ENCODE data around the gene ABAT.

ABAT gene

GRCh38 chr16:8675183-8676159, 1.1 kb downstream of the ABAT start:
- DNase-seq (ENCODE audit: extremely low read depth, low read depth) = no peak
- TF ChIP-seq CTCF (IDR thresholded peaks at IDR 0.05; ENCODE audit: low read depth, low read length) = no peak

- no peak for DNase-seq (ENCODE audit: extremely low read depth, low read depth)
- TF ChIP-seq CTCF (IDR thresholded peaks at IDR 0.05; ENCODE audit: low read depth, low read length) = no peak
Measured at GRCh38 chr16:8676160-8676547, 1.7 kb downstream of the ABAT start.

- no peak for TF ChIP-seq CTCF (IDR thresholded peaks at IDR 0.05; ENCODE audit: low read depth, low read length)
- DNase-seq (ENCODE audit: extremely low read depth, low read depth) = no peak
Measured at GRCh38 chr16:8676737-8677375, 2.4 kb downstream of the ABAT start.

GRCh38 chr16:8677481-8677880, 3.1 kb downstream of the ABAT start:
- no peak for DNase-seq (ENCODE audit: extremely low read depth, low read depth)
- TF ChIP-seq CTCF (IDR thresholded peaks at IDR 0.05; ENCODE audit: low read depth, low read length) = no peak

GRCh38 chr16:8678068-8678927, 3.9 kb downstream of the ABAT start:
- no peak for TF ChIP-seq CTCF (IDR thresholded peaks at IDR 0.05; ENCODE audit: low read depth, low read length)
- DNase-seq (ENCODE audit: extremely low read depth, low read depth) = no peak

GRCh38 chr16:8679151-8679550, 4.7 kb downstream of the ABAT start:
- TF ChIP-seq CTCF (IDR thresholded peaks at IDR 0.05; ENCODE audit: low read depth, low read length) = no peak
- no peak for DNase-seq (ENCODE audit: extremely low read depth, low read depth)
